Thyroid gland (tissue), 4 donors: ENCODE data around the gene CMAS. TPM values are rescaled to one million over a fixed set of nuclear protein-coding genes. Genes with fewer than 3 reads are reported as not detected.

Experiments
- DNase-seq, 2 donors: peaks; one replicate each; pipeline ENCODE4 v3.0.0-alpha.2; 2019
- H3K27ac ChIP-seq, 3 donors: fragments of 200-600 bp; sonication (generic); 1 replicate in 2 of 3; 2 replicates in 1 of 3; pipeline ENCODE4 v1.5.1; 2016 to 2019; ENCODE audit warnings: mild to moderate bottlenecking in 1 of 3, moderate library complexity in 1 of 3
- H3K27me3 ChIP-seq: fragments of 200-600 bp; sonication (generic); one replicate; pipeline ENCODE4 v1.5.1; 2019
- H3K36me3 ChIP-seq, 2 donors: fragments of 200-600 bp; sonication (generic); one replicate each; pipeline ENCODE4 v1.5.1; 2016 to 2019
- H3K4me1 ChIP-seq, 2 donors: fragments of 200-600 bp; sonication (generic); one replicate each; pipeline ENCODE4 v1.5.1; 2017 to 2019
- H3K4me3 ChIP-seq, 3 donors: fragments of 200-600 bp; sonication (generic); replicated peaks in 1 of 3; 1 replicate in 2 of 3; 2 replicates in 1 of 3; pipeline ENCODE4 v1.5.1; 2016; ENCODE audit warnings: mild to moderate bottlenecking in 1 of 3
- H3K9me3 ChIP-seq: fragments of 200-600 bp; sonication (generic); one replicate; pipeline ENCODE4 v1.5.1; 2017
- POLR2A ChIP-seq, 2 donors: fragments of 450-650 bp; IDR thresholded peaks; one replicate each; pipeline ENCODE4 v1.6.1; 2017; ENCODE audit warnings: antibody characterized with exemption in 2 of 2, mild to moderate bottlenecking in 2 of 2, moderate library complexity in 1 of 2
- WGBS, 2 donors: methylation state at CpG; one replicate each; pipeline ENCODE4 v1.1.5; 2017; 5-methylcytosine and 5-hydroxymethylcytosine counted together
- intact Hi-C: fragments of 100-400 bp; cut with DNase I; formaldehyde crosslinking; loops from one replicate; pipeline ENCODE4 v1.15.1; 2023
- total RNA-seq, 4 donors: library from RNA; depleted of rRNA; stranded (reverse); fragments of >200 nt; gene quantifications; one replicate each; pipeline ENCODE4 v1.2.3, GENCODE V29; 2016
- TF ChIP-seq, protein P1 (sequence below), 6 experiments: fragments of 200-600 bp in 3 of 6; fragments of 450-650 bp in 3 of 6; sonication (generic) in 3 of 6; IDR thresholded peaks; one replicate each; pipeline ENCODE4 v1.5.1; 2016 to 2019; ENCODE audit warnings: antibody characterized with exemption in 6 of 6, mild to moderate bottlenecking in 2 of 6, inconsistent platforms in 1 of 6, moderate library complexity in 1 of 6

Gene CMAS
- total RNA-seq, 4 donors from 2014 or later, result 24.1 to 32.7 (median 26.3) TPM

- DNase-seq, result no peak
- Histone ChIP-seq H3K4me1 (peaks cover 3 to 6% of the 10 kb centered on the region in 2 donors), H3K27me3 (no peaks in the 10 kb centered on the region), H3K4me3 (no peak overlapping the region), H3K9me3 (no peaks in the 10 kb centered on the region), H3K27ac (no peak overlapping the region), H3K36me3 (no peaks in the 10 kb centered on the region)
- intact Hi-C loops, result no loop called here
- TF ChIP-seq POLR2A (IDR thresholded peaks at IDR 0.05), result no peak
- TF ChIP-seq, protein P1, sequence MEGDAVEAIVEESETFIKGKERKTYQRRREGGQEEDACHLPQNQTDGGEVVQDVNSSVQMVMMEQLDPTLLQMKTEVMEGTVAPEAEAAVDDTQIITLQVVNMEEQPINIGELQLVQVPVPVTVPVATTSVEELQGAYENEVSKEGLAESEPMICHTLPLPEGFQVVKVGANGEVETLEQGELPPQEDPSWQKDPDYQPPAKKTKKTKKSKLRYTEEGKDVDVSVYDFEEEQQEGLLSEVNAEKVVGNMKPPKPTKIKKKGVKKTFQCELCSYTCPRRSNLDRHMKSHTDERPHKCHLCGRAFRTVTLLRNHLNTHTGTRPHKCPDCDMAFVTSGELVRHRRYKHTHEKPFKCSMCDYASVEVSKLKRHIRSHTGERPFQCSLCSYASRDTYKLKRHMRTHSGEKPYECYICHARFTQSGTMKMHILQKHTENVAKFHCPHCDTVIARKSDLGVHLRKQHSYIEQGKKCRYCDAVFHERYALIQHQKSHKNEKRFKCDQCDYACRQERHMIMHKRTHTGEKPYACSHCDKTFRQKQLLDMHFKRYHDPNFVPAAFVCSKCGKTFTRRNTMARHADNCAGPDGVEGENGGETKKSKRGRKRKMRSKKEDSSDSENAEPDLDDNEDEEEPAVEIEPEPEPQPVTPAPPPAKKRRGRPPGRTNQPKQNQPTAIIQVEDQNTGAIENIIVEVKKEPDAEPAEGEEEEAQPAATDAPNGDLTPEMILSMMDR (IDR thresholded peaks at IDR 0.05), result no peak
Observed at GRCh38 chr12:22038734-22039133, 7.3 kb upstream of the CMAS start.

GRCh38 chr12:22039361-22039760 lies 6.7 kb upstream of the CMAS start:
- H3K4me3 ChIP-seq, result no peak overlapping the region
- H3K36me3 ChIP-seq, result no peaks in the 10 kb centered on the region
- no peak for TF ChIP-seq POLR2A (IDR thresholded peaks at IDR 0.05)
- TF ChIP-seq, protein P1 (IDR thresholded peaks at IDR 0.05), result no peak

DNA sequence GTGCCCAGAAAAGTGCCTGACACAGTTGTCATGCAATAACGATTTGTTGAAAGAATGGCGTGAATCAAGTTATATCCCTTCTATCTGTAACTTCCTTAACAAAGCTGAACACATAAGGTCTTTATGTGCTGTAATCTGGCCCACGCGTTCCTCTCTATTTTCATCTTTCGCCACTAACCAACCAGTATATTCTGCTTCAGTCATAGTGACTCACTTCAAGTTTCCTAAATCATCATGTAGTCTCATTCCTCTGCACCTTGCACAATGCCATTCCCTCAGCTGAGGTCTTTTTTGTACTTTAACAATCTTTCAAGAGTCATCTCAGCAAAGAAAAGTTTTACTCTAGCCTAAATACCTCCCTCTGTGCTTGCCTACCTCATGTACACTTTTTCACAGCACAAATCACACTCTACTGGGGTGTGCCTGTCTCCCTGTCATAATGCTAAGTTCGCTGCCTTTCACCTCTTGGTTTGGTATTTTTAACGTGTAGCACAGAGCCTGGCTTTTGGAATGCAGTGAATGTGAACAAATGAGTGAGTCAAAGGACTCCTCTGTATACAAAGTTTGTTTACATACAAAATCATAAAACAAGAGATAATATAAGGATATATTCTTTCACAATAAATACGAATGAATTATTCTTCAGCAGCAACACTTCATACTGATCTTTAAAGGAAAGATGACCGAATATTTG lies 2.9 kb upstream of the CMAS start:
- TF ChIP-seq, protein P1 (IDR thresholded peaks at IDR 0.05), result no peak
- no peak for TF ChIP-seq POLR2A (IDR thresholded peaks at IDR 0.05)
- no peaks in the 10 kb centered on the region for H3K36me3 ChIP-seq
- DNase-seq, result no peak
- no peaks in the 10 kb centered on the region for H3K27me3 ChIP-seq
- intact Hi-C loops, result no loop called here
- no peak overlapping the region for H3K27ac ChIP-seq
- 84 to 86% methylated on average over 9 of the region's 9 CpGs for WGBS, 2 donors
- H3K4me1 ChIP-seq, result peaks cover 0 to 6% of the 10 kb centered on the region in 2 donors
- H3K4me3 ChIP-seq, result no peak overlapping the region
- H3K9me3 ChIP-seq, result no peaks in the 10 kb centered on the region

More at GRCh38 chr12:22039361-22039760, 6.7 kb upstream of the CMAS start:
- intact Hi-C loops, result no loop called here
- Histone ChIP-seq H3K27me3 (no peaks in the 10 kb centered on the region), H3K4me1 (peaks cover 3 to 6% of the 10 kb centered on the region in 2 donors), H3K27ac (no peak overlapping the region), H3K9me3 (no peaks in the 10 kb centered on the region)
- DNase-seq, result no peak
- 64 to 86% methylated on average over 4 of the region's 4 CpGs for WGBS, 2 donors

GRCh38 chr12:22043943-22044342 lies 2.1 kb upstream of the CMAS start:
- no peak overlapping the region for H3K4me3 ChIP-seq
- no peak for DNase-seq
- no peak overlapping the region for H3K27ac ChIP-seq
- no peaks in the 10 kb centered on the region for H3K9me3 ChIP-seq
- 73 to 78% methylated on average over 2 of the region's 2 CpGs for WGBS, 2 donors
- TF ChIP-seq POLR2A (IDR thresholded peaks at IDR 0.05), result no peak
- TF ChIP-seq, protein P1 (IDR thresholded peaks at IDR 0.05), result no peak
- peaks cover 0 to 6% of the 10 kb centered on the region in 2 donors for H3K4me1 ChIP-seq
- intact Hi-C loops, result no loop called here
- no peaks in the 10 kb centered on the region for H3K36me3 ChIP-seq
- H3K27me3 ChIP-seq, result no peaks in the 10 kb centered on the region

DNA sequence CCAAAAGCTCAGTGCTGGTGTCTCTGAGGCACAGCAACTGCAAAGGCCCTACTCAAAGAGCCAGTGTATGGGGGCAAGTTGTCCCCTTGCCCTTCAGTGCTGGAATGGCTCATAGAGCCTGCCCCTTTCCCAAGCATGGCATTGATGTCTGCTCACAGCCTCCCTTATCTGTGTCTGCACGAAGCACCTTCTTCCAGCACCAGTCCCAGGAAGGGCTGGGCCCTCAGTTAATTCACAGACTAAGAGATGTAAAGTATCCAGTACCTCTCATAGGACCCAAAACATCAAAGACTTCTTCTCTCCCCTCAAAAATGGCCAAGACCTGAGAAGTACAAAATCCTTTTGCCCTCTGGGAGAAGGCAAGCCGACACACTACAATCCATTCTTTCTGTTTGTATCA lies 1.6 kb upstream of the CMAS start:
- Histone ChIP-seq H3K4me3 (no peak overlapping the region), H3K27me3 (no peaks in the 10 kb centered on the region), H3K4me1 (peaks cover 0 to 6% of the 10 kb centered on the region in 2 donors), H3K36me3 (no peaks in the 10 kb centered on the region), H3K9me3 (no peaks in the 10 kb centered on the region), H3K27ac (no peak overlapping the region)
- DNase-seq, result no peak
- intact Hi-C loops, result no loop called here
- TF ChIP-seq, protein P1 (IDR thresholded peaks at IDR 0.05), result no peak
- TF ChIP-seq POLR2A (IDR thresholded peaks at IDR 0.05), result no peak
- WGBS, 2 donors, result 47 to 48% methylated on average over 2 of the region's 2 CpGs
